GM19238 (cell line): ENCODE data around the gene HES2.
"Not testable (repeated sequence)": the region's sequence is repeated elsewhere in the genome, so short reads cannot be mapped to it uniquely, and the experiment has no call there.

Experiments used
- DNase-seq: peaks from one replicate; pipeline ENCODE4 v3.0.0; 2011; ENCODE audit warnings: low spot score; ENCODE audit not compliant: insufficient read length

Gene HES2

DNA sequence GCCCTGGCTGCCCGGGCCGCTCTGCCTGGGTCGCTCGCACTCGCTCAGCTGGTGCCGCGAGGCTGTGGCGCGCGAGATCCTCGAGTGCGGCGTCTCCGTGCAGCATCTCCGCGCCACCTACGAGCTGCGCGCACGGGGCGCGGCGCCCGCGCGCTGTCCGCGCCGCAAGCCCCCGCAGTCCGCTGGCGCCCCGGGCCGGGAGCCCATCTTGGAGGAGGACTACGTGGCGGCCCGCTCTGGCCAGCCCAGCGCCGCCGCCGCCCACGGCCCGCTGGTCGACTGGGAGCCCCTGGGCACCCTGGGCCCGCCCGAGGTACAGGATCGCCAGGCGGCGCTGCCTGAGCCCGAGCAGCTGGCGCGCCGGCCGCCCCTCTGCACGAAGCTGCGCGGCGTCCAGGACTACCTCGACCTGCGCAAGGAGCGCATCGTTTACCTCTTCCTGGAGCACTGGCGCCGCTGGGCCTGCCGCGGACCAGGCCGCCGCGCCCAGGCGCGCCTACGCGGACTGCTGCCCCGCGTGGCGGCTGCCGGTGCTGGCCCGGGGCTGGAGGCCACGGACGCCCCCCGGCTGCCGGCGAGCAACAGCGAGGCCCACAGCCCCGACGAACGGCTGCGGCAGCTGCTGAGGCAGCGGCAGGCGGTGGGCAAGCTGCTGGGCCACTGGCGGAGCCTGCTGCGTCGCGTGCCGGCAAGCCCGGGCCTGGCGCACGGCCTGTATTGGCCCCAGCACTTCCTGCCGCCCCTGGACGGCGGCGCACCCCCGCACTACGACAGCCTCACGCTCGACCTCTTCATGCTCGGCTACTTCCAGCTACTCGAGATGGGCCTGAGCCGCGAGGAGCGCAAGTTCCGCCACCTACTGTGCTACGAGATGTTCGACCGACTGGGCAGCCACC lies 35.4 kb upstream of the HES2 start:
- DNase-seq: no peak

DNA sequence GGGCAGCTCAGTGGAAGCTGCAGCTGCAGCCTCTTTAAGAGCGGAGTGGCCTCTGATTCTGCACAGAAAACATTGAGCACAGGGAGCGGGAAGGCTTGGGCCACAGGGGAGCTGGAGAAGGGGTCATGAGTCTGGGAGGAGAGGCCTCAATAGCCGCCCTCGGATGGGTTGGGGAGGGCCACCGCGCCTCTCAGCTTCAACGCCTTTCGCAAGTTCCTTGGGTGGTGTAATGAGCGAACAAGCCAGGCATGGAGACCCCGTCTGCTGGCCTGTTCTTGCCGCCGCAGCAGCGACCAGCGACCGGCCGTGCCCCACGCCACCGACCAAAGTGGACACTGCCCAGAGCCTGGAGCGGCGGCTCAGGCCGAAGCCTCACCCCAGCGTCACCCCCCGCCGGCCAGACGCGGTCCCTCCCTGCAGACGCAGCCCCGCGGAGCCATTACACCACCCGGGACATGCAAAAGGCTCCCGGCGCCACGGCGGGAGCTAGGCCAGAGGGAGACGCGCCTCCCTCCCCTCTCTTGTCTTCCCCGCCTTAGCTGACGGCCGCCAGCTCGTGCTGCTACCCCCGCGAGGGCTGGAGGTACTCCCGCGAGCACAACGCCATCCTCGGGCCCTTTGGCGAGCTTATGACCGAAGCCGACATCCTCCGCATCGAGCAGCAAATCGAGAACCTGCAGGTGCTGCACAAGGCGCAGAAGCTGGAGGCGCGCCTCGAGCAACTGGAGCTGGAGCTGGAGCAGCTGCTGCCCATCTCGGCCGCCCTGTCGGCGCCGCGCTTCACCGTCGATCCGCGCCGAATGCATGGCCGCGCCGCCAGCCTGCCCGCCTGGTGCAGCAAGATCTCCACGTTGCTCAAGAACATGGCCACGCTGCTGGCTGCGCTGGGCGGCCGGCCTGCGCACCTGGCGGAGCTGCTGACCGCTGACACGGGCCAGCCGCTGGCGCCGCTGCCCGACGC lies 34.5 kb upstream of the HES2 start:
- DNase-seq: not testable (repeated sequence)

DNA sequence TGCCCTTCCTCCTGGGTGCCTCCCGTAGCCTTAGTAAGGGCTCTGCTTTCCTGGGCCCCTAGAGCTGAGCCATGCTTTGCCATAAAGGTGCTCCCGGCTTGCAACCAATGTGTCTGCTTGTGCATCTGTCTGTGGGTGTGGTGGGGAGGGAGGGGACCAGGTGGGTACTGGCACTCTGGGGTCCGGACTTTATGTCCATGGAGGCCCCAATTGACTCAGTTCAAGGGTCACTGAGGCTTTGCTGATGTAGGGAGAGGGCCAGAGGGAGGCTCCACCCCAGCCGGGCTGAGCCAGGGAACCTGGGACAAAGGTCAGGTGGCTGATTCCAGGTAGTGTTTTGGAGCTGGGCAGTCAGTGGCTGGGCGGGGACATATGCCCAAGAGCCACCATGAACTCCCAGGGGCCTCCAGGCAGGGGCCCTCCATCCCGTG lies 31.2 kb upstream of the HES2 start:
- DNase-seq: no peak

DNA sequence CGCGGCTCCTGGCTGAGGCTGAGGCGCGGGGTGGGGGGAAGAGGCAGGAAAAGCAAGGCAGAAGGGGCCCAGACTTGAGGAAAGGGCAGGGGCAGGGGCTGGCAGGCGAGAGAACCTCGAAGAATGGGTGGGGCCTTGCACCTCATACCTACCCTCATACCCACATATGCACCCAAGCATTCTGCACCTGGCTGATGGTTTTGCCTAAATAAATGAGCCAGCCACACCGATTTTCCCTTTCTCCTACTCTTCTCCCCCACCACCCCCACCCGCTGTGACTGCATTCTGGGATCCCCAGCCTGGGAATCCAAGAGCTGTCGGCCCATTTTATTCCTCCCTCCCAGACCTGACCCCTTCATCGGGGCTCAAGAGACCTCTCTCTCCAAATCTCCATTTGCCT lies 30.8 kb upstream of the HES2 start:
- DNase-seq: not testable (repeated sequence)

DNA sequence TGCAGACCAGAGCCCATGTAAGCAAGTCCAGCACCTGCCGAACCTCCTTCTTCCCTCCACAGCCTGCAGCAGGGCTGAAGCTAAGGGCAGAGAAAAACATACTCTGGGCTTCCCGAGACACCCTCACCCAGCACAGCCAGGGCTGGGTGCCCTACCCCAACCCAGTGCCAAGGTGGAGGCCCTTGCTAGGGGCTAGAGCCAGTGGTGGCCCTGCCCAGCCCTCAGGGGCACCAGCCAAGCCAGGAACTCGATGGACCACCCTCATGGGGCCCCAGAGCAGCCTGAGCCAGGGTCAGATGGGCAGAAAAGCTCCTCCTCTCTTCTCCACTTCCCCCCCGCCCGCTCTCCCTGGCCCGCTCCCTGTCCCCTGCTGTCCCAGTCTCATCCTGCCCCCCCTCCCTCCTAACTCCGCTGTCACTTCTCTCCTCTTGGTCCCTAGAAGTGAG lies 30.3 kb upstream of the HES2 start:
- DNase-seq: no peak

DNA sequence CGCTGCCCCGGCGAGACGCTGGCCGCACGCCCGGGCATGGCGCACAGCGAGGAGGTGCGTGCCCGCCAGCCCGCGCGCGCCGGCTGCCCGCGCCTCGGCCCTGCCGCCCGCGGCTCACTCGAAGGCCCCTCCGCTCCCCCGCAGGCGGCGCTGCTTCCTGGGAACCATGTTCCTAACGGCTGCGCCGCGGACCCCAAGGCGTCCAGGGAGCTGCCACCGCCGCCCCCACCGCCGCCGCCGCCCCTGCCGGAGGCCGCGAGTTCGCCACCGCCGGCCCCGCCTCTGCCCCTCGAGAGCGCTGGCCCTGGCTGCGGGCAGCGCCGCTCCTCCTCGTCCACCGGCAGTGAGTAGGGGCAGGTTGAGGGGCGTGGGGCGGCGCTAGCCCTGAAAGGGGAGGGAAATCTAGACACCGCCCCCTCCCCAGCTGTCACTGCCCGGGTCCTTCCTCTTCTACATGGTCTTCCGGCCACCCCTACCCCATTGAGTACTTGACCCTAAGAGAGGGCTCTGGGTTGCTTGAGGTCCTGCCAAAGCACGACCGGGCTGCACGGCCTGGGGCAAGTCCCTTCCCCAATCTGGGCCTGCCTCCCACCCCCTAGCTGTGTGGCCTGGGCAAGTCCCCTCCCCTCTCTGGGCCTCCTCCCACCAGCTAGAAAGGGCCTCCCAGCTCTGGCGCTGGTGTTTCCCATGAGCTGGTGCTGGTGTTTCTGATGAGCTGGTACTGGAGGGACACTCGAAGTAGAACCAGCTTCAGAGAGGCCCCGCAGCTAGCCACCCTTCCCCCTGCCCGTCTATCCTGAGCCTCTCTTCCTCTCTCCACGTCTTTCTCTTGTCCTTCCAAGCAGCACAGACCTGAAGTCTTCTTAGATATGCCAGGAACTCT lies 29.3 kb upstream of the HES2 start:
- no peak for DNase-seq

DNA sequence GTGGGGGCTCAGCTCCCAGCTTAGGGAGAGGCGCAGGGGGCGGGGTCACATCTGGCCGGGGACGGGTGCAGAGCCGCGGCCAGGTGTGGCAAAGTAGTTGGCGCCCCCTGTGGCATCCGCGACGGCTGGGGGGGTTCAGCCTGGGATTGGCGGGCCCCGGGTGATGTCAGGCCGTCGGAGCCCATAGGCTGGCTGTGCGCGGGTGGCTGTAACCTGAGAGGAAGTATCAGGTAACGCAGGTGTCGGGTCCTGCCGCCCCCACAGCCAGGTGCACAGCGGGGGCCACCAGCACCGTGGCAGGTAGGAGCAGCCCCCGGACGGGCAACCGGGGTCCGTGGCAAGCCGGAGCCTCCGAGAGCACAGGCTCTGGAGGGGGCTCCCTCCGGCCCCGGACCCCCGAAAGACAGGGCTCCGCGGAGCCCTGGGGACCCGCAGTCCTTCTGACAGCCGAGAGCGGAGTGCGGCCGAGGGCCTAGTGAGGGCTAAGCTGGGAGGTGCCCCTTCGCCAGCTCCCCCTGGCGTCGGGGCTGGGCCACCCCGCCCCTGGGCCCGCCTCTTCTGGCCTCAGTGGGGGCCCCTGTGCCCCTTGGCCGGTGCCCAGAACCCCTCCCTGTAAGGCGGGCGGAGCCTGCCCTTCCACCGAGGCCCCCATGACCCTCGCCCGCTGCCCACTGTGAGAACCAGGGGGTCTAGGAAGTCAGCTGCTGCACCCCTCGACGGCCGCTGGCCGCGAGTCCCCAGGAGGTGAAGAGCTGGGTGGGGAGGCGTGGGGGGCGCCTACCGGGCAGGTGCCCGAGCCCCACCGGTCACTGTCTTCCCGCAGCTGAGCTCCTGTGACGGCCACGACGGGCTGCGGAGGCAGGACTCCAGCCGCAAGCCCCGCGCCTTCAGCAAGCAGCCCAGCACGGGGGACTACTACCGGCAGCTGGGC lies 28.4 kb upstream of the HES2 start:
- DNase-seq: no peak

DNA sequence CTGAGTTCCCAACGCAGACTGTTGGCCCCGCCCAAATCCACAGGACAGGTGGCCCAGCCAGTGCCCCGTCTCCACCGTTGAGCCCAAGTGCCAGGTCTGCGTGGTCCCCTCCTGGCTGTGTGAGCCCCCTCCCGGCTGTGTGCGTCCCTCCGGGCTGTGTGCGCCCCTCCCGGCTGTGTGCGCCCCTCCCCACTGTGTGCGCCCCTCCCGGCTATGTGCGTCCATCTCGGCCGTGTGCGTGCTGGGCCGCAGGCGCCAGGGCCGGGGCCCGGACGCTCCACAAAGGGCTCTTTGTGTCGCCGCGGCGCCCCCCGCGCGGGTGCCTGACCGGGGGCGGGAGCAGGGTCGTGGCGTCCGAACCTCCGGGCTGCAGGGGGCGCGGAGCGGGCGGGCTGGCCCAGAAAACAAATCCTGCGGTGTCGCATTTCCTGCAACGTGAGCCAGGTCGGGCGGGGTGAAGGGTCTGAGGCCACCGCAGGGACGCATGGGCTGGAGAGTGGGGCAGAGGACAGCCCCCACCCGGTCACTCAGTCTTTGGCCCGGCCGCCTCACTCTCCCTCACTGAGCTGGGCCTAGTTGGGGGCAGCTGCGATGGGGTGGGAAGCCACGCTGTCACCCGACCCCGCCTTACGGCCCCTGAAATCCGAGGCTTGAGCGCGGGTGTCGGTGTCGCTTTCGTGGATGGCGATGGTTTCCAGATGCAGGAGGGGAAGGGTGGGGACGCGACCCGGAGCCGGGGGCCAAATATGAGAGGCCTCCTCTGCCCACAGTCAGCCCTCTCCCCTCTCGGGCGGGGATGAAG lies 27.5 kb upstream of the HES2 start:
- no peak for DNase-seq

DNA sequence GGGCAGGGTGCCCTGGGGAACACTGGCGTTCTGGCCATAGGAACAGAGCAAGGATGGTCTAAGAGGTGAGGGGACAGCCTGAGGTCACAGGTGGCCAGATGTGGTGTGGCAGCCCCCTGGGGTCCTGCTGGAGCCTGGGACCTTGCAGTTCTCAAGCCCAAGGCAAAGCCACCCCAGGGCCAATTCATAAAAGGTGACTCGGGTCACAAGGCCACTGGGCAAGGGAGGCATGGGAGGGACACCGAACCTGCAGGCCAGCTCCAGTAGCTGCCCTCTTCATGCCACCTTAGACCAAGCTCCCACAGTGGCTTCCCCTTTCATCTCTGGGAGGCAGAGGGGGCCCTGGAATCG lies 26.9 kb upstream of the HES2 start:
- DNase-seq: no peak

DNA sequence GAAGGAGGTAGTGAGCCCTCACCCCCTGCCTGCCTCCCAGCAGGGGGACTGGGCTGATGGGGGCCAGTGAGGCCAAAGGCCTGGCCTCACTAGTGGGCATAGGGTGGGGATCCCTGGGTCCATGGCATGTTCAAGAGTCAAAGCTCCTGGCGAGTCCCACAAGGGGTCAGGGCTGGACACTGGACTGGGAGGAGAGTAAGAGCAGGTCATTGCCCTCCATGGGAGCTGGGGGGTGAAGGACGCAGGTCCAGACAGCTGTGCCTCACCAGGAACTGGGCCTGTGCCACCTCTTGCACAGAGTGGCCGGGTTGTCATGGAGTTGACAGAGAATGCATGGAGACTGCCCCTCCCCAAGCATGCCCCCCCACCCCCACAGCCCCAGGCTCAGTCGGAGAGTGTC lies 26.2 kb upstream of the HES2 start:
- not testable (repeated sequence) for DNase-seq

DNA sequence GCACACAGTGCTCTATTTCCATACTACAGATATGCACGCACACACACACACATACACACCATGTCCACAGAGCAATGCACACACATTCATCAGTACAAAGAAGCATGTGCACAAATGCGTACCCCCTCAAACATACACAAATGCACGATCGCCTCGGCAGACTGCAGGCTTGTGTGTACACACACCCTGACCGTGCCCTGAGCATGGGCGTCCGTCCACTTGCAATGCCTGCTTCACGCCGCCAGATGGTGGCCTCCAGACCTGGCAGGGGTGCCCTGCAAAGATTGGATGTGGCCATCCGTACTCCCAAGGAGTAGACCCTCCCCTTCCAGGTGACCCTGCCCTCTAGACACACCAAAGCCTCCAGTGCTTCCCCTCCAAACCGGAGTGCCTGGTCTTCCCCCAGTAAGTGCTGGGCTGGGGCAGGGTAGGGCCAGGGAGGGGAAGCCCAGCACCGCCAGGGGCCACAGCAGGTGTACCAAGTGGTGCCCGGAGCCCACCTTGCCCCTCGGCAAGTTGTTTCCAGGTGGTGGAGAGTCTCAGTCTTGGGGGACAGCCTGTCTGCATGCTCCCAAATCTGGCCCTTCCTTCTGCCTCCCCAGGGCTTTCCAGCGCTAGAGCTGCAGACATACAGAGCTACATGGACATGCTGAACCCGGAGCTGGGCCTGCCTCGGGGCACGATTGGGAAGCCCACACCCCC lies 25.5 kb upstream of the HES2 start:
- no peak for DNase-seq

DNA sequence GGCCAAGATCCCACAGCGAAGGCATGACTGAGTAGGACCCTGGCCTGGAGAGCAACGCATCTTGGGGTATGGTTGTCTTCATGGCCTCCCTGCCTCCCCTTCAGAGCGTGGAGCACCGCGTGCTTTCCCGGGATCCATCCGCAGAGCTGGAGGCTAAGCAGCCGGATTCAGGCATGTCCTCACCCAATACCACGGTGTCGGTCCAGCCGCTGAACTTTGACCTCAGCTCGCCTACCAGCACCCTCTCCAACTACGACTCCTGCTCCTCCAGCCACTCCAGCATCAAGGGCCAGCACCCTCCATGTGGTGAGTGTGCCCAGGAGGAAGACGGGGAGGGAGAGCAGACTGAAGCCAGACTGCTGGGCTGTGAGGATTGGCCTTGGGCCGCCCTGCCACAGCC lies 24.7 kb upstream of the HES2 start:
- no peak for DNase-seq

DNA sequence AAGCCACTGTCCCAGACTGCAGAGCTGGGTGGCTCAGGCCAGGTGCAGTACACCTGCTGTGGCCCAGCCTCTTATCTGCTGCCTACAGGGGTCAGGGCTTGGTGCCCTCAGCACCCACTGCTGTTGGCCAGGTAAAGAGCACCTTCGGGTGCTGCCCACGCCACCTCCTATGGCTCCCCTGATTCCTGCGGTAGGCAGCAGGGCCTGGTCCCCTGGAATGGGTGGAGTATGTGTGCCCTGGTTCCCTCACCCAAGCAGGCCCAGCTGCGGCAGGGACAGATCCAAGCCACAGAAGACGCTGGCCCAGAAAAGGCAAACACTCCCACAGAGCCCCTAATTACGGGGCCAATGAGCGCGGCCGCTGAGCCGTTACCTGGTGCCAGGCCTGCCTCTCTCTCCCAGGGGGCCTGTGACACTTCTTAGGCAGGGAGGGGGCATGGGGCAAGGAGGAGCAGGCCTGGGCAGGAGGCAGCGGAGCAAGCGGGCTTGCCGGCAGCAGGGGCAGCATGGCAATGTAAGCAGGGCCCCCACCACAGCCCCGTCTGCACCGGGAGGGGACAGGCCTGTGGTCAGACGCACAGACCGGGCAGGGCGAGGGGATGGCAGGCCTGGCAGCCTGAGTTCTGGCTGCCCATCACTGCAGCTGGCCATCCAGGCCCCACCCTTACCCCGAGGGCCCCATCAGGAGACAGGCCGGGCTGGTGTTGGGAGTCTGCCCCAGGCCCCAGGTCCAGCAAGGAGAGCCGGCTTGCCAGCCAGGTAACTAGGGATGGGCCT lies 23.8 kb upstream of the HES2 start:
- DNase-seq: no peak

DNA sequence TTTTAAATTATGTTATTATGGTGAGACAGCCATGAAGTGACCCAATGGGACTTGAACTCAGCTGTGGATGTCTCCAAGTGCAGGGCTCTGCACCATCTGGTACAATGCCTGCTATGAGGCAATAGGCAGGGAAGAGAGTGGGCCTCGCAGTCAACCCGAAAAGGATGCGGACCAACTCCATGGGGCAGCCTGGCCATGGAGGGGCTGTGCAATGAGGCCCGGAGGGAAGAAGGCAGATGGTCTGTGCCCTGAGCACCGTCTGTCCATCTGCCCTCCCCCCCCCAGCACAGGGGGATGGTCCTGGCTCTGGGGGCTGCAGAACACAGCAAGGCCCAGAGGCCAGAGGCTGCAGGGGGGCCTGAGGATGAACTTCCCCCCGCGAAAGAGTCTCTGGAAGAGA lies 21.9 kb upstream of the HES2 start:
- no peak for DNase-seq

DNA sequence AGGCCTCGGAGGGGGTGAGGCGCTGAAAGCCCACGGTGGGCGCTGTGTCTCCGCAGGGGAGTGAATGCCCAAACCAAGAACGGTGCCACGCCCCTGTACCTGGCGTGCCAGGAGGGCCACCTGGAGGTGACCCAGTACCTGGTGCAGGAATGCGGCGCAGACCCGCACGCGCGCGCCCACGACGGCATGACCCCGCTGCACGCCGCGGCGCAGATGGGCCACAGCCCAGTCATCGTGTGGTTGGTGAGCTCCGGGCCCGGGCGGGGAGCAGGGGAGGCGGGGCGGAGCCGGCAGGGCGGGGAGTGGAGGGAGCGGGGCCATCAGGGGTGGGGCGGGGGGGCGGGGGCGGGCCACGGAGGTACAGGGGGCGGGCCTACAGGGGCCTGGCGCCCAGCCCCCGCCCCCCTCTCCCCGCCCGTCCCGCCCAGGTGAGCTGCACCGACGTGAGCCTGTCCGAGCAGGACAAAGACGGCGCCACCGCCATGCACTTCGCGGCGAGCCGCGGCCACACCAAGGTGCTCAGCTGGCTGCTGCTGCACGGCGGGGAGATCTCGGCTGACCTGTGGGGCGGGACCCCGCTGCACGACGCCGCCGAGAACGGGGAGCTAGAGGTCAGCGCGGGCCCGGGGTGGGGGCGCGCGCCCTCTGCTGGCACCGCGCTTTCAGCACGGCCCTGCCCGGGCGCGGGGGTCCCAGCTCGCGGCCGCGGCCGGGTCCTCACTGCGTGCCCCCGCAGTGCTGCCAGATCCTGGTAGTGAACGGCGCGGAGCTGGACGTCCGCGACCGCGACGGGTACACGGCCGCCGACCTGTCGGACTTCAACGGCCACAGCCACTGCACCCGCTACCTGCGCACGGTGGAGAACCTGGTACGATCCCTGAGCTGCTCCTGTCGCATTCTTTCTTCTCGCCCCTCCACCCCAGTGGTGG lies 20.7 kb upstream of the HES2 start:
- no peak for DNase-seq

DNA sequence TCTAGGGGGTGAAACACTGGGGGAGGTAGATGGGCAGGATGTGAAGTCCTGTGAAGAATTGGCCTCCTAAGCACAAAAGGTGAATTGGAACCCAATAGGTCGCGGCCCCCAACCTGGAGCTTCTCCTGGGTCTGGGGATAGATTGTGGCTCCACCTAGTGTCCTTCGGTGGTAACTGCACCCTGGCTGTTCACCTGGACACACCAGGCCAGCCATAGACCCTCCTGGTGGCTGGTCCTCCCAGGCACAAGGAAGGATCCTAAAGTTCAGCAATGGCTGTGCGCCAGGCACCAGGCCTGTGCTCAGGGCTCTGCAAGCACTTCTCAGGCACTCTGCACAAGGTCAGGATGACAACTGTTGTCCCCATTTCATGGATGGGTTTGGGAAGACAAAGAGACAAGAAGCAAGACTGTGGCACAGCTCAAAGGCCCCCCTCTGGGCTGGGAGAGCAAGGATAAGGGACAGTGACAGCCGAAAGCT lies 18.4 kb upstream of the HES2 start:
- DNase-seq: peak; percentile 87
